HG03039 (cell line): ENCODE data around the gene PDE3B.
"Not testable (repeated sequence)": the region's sequence is repeated elsewhere in the genome, so short reads cannot be mapped to it uniquely, and the experiment has no call there.

Experiments used
- ATAC-seq: cut with Tn5 transposase; IDR thresholded peaks from one replicate; pipeline ENCODE4 v1.9.1; 2021; ENCODE audit warnings: mild to moderate bottlenecking, moderate library complexity; ENCODE audit not compliant: unreplicated experiment

Gene PDE3B

DNA sequence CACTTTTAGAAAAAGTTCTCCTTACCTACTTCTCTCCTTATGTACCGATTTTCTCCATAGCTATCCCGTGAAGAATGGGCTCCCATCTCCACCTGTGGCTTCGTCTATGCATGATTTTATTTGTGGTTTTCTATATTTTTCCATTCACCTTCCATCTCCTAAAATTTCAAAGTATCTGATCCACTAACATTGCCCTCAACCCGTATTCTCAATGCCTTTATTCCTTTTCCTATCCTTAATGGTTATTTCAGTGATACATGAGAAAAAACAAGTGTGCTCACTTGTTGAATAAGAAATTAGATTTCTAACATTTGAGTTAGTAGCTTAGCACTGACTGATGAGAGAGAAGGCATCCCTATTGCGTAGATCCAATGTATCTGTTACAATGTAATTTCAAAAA lies 231.6 kb downstream of the PDE3B start:
- ATAC-seq = no peak

DNA sequence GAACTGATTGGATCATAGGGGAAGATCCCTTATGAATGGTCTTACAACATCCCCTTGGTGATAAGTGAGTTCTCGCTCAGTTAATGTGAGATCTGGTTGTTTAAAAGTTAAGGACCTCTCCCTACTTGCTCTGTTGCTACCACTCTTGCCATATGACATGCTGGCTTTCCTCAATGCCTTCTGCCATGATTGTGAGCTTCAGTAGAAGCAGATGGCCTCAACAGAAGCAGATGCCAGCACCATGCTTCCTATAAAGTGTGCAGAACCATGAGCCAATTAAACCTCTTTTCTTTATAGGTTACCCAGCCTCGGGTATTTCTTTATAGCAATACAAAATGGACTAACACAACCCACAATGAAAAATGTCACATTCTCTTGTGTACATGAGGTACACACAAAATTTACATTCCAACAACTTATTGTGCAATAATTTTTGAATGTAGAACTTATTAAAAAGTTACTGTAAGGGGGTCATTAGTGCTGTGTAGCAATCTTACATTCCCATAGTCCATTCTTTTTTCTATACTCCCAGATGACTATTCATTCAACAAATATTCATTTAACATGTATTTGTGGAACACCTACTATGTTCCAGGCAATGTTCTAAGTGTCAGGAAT lies 238.1 kb downstream of the PDE3B start:
- no peak for ATAC-seq

DNA sequence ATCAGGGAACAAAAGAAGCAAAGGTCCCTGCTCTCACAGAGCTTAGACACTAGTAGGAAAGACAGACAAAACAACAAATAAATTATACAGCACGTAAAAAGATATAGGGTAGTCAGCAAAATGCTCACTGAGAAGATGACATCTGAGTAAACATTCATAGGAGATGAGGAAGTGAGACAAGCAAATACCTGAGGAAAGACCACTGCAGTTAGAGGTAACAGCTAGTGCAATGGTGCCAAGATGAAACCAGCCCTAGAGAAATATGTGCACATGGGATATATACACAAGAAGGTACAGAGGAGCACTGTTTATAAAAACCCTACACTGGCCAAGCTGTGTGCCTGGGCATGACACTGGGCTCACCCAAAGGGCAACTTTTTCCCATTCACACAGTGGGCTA lies 238.6 kb downstream of the PDE3B start:
- ATAC-seq = no peak

DNA sequence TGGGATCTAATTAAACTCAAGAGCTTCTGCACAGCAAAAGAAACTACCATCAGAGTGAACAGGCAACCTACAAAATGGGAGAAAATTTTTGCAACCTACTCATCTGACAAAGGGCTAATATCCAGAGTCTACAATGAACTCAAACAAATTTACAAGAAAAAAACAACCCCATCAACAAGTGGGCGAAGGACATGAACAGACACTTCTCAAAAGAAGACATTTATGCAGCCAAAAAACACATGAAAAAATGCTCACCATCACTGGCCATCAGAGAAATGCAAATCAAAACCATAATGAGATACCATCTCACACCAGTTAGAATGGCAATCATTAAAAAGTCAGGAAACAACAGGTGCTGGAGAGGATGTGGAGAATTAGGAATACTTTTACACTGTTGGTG lies 240.1 kb downstream of the PDE3B start:
- ATAC-seq = not testable (repeated sequence)

DNA sequence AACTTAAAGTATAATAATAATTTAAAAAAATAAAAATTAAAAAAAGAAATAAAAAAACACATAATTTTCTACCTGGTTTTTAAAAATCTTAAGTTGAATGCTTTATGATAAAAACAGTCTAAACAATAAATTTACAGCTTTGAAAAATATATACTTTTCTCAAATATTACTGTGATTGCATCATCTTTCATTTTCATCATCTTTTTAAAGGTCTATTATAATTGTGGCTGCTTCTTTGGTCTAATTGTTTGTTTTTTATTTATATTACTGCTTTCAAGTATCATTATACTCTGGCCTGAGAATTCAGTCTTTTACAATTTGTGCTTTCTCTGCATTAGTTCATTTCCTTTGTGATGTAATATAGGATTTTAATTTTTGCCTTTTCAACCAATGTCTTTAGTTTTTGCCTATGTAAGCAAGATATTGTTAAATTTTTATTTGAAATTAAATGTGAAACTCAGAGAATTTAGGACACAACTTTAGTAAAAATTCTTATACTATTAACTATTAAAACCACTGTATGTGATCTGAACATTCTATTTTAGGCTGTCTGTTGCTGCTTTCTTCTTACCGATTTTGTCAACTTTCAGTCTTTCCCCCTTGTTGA lies 241.2 kb downstream of the PDE3B start:
- ATAC-seq = no peak

DNA sequence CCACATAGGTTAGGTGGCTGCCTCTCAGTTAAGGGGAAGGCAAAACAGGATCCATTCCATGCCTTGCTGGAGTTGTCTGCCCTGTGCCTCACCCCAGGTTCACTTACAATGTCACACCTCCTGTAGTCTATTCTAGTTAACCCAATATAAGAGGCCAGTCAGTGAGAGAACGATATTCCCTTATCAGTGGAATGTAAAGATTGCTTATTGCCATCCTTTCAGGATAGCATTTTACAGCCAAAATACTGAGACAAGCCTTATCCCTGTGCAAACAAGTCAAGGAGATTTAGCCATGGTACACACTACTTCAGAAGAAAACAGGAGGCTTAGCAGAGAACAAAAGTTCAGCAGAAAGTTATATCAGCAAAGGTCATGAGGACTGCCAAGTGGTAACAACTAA lies 242.9 kb downstream of the PDE3B start:
- no peak for ATAC-seq

DNA sequence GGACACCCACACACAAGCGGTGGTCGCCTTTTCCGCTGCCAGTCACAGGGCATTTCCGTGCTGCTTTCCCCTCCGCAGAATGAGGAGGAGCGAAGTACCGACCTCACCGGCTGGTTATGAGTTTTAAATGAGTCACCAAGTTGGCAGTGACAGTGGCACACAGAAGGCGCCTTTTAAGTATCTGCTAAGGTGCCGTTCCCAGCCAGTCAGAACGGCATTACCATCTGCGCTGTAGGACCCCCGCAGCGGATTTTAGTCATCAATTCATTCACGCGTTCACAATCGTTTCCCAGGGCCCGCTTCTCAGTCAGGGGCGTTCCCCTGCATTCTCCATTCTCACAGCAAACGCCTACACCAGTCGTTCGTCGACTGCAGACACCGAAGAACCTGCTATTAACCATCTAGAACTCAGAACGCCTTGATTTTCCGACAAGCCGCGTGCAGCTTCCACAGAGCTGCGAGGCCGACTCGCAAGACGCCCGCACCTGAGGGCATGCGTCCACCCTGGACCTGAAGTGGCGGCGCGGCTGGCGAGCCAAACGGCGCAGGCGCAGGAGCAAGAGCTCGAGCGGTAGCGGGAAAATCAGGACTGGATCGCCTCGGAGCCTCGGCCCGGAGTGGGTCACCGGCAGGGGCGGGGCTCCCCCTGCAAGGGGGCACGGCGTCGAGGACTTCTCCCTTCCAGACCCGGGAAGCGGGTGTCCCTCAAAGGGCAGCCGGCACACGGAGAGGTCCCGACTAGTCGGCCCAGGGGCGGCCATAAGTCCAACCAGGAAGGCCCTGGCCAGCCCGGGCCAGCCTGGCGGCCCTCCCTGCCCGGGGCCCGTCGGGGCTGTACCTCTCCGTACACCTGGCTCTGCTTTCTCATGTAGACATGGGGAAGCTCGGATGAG lies 247.8 kb downstream of the PDE3B start:
- peak; percentile 41 for ATAC-seq

DNA sequence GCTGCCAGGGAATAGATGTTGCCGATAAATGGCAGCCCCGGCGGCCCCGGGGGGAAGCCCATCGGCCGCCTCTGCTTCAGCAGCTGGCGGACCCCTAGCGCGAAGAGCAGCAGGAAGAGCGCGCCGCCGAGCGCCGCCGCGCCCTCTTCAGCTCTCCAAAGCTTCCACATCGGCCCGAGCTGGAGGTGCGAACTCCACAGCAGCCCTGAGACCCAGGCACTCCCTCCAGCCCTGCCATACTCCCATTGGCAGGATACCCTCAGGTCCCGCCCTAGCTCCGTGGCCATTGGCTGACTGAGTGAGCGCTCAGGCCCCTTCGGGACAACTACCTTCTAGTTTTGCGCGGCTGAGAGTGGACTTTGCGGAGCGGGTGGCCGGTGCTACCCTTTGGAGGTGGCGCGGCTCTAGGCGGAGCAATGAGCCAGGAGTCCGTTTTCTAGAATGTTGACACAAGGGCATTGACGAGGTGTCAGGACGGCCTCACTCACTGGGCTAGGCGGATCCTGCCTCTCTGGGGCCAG lies 248.5 kb downstream of the PDE3B start, which contains the start of gene CYP2R1:
CYP2R1 (minus strand) TSS at position 196 of the 521 bp plus-strand sequence; CDS start at position 170, 26 bp downstream.
- peak; percentile 96 for ATAC-seq

DNA sequence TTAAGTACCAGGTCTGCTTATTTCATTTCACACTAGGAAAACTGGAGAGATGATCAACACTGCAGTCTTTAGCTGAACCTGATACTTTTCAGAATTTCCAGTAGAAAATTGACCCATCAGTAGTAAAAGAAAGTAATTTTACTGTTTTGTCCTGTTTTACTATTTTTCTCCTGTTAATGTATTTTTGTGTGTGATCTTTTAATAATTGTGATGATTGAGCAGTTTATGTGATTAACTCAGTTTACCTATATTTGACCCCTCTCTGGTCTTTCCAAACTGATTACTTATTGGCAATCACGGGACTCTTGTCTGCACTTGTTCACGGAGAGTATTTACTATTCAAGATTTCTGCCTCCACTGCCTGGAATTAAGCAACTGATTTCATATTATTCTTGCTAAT lies 249.0 kb downstream of the PDE3B start:
- ATAC-seq = no peak

DNA sequence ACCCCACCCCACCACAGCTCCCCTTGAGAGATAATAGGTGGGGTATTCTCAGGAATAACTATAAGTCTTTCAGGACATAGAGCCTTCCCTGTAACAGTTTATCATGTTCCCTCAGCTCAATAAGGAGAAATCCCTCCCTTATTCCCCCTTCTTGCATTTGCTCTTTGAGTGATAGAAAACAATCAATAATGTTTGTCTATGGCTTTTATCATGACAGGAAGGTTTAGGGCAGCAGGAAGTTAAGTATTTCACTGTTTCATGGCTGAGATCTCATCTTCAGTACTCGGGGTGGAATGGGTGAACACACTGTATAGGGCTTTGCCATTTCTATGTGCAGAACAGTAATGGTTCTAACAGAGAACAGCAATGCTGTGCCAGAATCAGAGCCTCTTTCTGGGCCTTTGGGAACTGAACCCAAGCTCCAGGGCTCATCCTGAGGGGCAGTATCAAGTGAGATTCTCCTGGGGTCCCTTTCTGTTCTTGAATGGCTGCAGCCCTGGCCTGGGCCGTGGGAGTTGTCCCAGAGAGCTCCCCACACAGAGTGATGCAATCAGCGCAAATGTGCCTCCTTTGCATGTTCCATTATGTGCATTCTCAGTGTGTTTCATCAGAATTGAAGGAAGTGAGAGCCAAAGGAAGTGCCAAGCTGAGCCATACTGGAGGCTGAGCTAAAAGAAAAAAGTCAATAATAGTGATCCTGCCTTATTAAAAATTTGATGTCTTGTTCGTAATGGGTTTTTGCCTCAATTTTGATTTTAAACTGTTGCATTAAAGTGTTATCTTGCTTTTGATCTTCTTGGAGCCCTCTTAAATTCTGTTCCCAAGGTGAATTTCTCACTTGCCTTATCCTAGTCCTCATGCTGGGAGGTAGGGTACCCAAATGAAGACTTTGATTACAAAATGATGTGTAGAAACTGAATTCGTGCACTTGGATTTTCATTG lies 251.3 kb downstream of the PDE3B start:
- ATAC-seq = no peak

DNA sequence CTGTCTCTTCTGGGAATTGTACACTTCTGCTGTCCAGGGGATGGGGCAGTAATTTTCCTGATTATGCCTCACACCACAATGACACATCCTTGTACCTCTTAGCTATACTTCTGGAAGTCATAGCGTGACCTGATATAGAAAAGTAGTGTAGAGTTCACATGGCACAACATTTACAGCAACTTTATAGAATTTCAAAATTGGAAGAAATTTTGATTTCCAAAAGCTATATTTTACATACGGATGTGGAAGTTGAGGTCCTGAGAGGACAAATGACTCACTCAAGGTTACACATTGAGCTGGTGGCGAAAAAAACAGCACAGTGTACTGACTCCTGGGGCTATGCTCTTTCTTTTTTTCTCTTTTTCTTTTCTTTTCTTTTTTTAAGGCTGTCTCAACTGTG lies 254.8 kb downstream of the PDE3B start:
- ATAC-seq = no peak

DNA sequence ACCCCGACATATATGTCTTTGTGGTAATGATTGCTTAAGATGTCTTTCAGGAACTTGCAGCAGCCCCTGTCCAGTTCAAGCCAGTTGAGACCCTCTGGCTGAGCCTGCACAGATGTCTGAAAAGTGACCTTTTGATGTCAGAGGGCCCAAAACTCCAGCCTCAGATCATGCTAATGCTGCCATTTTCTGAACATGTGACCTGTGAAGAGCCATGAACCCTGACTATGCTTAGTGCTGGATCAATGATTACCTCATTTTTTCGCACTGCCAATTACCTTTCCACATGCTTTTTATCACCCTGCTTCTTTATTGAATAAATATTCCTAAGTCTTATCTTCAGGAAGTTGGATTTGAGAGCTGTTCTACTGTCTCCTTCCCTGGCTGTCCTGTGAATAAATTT lies 255.3 kb downstream of the PDE3B start:
- no peak for ATAC-seq

DNA sequence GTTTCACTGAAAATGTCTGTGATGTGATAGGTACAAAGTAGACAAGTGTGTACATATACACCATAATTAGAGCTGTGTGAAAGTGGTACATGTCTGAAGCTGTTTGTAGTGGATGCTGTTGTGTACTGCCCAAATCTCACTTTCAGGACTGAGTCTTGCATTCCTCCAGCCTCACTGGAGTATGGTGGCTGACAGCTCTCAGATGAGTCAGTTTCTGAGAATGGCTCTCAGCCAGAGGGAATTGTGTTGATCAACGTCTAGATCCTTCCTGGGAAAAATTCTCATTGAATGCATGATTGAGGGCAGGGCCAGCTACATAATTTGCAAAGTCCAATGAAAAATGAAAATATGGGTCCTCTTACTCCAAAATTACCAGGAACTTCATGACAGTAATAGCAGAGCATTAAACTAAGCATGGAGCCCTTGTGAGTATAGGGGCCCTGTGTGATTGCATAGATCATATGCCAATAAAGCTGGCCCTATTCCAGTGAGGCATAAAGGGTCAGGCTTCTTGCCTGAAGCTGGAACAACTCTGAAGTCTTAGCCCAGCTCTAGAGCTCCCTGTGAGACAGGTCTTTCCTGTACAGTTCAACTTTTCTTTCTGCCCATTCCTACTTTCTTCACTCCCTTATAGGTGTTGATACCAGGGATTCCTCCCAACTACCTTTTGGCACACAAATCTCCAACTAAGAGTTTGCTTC lies 259.2 kb downstream of the PDE3B start:
- ATAC-seq = no peak

DNA sequence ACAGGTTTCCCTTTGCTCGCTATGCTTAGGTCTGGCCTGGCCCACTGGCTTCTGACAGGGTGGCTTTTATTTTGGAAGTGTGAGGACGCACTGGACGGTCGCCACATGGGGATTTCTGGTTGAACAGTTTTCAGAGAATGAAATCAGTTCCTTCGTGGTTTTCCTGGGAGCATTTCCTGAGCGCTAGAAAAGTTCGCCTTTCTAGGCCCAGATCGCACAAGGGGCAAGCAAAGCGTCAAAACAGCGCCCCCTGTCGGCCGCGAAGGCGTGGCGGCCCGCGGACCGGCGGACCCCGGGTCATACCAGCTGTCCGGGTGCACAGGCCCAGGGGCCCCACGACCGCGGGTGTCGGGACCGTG lies 261.1 kb downstream of the PDE3B start:
- ATAC-seq = no peak

DNA sequence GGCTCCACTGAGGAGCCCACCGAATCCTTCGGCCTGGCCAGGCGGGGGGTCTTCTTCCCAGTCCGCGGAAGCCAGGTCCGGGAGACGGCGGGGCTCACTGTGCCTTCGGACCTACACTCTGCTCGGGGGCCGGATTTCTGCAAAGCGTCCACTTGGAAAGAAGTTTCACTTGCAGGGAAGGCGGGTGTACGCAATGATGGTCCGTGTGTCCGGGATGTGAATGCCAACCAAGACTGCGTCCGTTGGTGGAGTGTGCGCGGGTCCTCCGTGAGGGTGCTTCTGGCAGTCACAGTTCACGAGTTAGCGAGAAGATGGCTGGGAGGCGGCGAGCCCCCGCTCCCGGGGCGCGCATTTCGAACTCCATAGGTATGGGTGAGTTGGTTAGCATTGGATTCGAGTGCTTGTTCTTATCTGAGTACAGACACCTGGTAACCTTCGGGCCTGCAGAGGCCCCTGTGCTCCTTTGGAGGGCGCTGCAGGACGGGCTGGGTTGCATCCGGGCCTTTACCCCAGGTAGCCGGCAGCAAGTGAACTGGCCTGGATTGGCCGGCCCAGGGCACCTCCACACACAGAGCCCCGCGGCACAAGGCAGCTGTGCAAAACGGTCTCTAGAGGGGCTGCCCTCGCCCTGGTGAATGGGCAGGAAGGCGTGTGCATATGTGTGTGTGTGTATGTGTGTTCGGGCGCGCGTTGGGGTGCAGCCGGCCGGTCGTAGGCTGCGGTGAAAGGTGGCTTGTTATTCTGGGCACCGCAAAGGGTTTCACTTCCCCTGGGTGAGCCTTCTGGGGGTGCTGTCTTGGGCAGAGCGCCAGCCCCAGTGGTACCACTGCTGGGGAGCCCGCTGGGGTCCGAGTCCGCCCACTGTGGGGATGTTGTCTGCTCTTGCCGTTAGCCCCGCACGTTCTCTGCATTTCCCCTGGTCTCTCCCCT lies 261.8 kb downstream of the PDE3B start:
- ATAC-seq = peak; percentile 47

DNA sequence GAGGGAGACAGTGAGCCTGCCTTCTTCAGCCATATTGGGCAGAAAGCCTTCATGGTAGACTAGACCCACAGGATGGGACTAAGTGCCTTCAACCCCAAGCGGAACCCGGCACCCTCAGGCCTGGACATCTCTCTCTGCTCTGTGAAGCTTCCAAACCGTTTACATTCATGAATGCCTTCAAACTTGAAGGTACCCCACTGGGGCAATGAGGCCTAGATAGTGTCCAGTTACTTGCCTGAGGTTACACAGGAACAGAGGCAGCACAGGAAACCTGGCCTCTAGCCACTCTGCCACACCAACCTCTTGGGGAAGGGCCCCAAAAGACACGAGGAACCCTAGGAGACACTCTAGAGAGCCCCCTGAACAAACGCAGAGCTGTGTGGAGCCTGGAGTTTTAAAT lies 263.0 kb downstream of the PDE3B start:
- no peak for ATAC-seq

DNA sequence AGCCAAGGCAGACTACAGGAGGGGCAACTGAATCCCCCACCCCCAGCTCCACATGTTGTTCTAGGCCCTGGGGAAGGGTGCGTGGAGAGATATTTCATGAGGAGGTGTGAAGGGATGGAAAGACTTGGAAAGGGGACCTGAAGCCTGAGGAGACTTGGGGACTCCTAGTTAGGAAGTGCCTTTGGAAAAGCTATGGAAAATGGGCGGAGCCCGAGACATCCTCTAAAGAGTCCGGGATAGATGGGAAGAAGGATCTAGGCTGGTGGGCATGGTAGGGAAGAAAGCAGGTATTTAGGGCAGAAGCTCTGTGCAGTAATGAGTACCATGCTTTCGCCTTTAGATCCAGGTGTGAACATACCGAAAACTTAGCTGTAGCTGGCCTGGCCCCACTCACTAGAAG lies 263.4 kb downstream of the PDE3B start:
- no peak for ATAC-seq

DNA sequence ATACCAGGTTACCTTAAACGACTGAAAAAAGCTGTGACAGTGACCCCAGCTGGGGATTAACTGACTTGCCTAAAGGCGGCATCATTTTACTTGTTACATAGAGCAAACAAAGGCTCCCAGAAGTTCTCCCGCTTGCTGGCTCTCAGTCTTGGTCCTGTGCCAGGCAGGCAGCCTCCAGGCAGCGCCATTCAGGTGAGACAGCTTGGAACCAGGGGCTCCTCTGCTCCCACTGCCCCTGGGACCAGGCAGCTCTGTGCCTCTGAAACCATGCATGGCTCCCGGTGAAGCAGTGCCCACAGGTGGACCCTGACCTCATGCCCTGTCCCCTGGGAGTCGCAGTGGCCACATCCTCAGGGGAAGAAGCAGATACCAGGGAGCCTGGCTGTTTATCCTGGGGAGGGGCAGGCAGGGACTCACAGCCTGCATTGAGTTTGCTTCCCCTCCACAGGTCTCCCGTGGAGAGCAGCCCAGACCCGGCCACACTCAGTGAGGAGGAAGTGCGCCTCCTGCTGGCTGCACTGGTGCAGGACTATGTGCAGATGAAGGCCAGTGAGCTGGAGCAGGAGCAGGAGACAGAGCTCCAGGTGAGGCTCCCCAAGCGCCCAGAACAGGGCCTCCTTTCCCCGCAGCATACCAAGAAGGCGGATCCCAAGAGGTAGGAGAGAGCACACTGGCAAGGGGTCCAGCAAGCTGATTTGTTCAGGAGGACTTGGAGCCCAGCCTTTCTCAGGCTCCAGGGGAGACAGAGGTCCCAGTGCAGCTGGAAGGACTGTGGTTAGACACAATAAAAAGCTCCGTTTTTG lies 264.0 kb downstream of the PDE3B start:
- ATAC-seq = peak; percentile 63
